PC-3 (cell line): Measurements from ENCODE around the gene MAB21L4. TPM values are rescaled to one million over a fixed set of nuclear protein-coding genes. Genes with fewer than 3 reads are reported as not detected.

ENCODE experiments used
- ATAC-seq: fragments of 200-7000 bp; cut with Tn5 transposase; 2 replicates; pipeline ENCODE4 v1.9.1; 2020; ENCODE audit warnings: mild to moderate bottlenecking, moderate library complexity
- Bru-seq: library from RNA; stranded (reverse); fragments of 400-500 nt; gene quantifications from one replicate; lab custom pipeline; 2021; lab: Mats Ljungman, UMichigan
- BruChase-seq, 2 experiments: library from RNA; stranded (reverse); fragments of 400-500 nt; gene quantifications; one replicate each; lab custom pipeline; 2021; lab: Mats Ljungman, UMichigan
- BruUV-seq: library from RNA; stranded (reverse); fragments of 400-500 nt; replicated peaks from 2 replicates; lab custom pipeline; 2021; lab: Mats Ljungman, UMichigan
- CTCF ChIA-PET: fragments of 300-600 bp; sonication (Branson Sonifier 250); formaldehyde crosslinking; loops from one replicate; lab custom pipeline; 2022; ENCODE audit warnings: antibody characterized with exemption; lab: Charles Lee
- POLR2A ChIA-PET: fragments of 300-600 bp; sonication (Branson Sonifier 250); formaldehyde crosslinking; loops from one replicate; lab custom pipeline; 2022; ENCODE audit warnings: antibody characterized with exemption; ENCODE audit not compliant: unreplicated experiment; lab: Charles Lee
- DNase-seq: peaks from one replicate; pipeline ENCODE4 v3.0.0-alpha.2; 2015
- H2AFZ ChIP-seq: fragments of 300-600 bp; sonication (generic); 2 replicates; pipeline ENCODE4 v1.6.0; 2016; ENCODE audit warnings: antibody characterized with exemption, low read length
- H3F3A ChIP-seq: fragments of 300-600 bp; sonication (generic); one replicate; pipeline ENCODE4 v1.6.0; 2017; ENCODE audit warnings: antibody characterized with exemption, low read length, control low read depth, mild to moderate bottlenecking; ENCODE audit not compliant: unreplicated experiment
- H3K27ac ChIP-seq: fragments of 300-600 bp; sonication (generic); 2 replicates; pipeline ENCODE4 v1.5.1; 2016; ENCODE audit warnings: mild to moderate bottlenecking, low read length
- H3K27me3 ChIP-seq: fragments of 300-600 bp; sonication (generic); 2 replicates; pipeline ENCODE4 v1.6.1; 2016; ENCODE audit warnings: low read length, mixed read lengths
- H3K36me3 ChIP-seq: fragments of 300-600 bp; sonication (generic); 2 replicates; pipeline ENCODE4 v1.6.1; 2016; ENCODE audit warnings: low read depth, mixed run types, low read length, mixed read lengths
- H3K4me1 ChIP-seq: fragments of 300-600 bp; sonication (generic); 2 replicates; pipeline ENCODE4 v1.5.1; 2016; ENCODE audit warnings: low read length; ENCODE audit not compliant: insufficient read depth
- H3K4me2 ChIP-seq: fragments of 300-600 bp; sonication (generic); 2 replicates; pipeline ENCODE4 v1.6.0; 2016; ENCODE audit warnings: low read length
- H3K4me3 ChIP-seq: fragments of 300-600 bp; sonication (generic); 2 replicates; pipeline ENCODE4 v1.5.1; 2016; ENCODE audit warnings: mild to moderate bottlenecking, low read length, mixed read lengths
- H3K79me2 ChIP-seq: fragments of 300-600 bp; sonication (generic); 2 replicates; pipeline ENCODE4 v1.6.1; 2017; ENCODE audit warnings: low read length, mixed read lengths
- H3K9ac ChIP-seq: fragments of 300-600 bp; sonication (generic); 2 replicates; pipeline ENCODE4 v1.6.0; 2016; ENCODE audit warnings: mild to moderate bottlenecking, low read length
- H3K9me2 ChIP-seq: fragments of 300-600 bp; sonication (generic); replicated peaks from 2 replicates; pipeline ENCODE4 v1.6.1; 2016; ENCODE audit warnings: mixed run types, low read length, mixed read lengths
- H3K9me3 ChIP-seq: fragments of 300-600 bp; sonication (generic); 2 replicates; pipeline ENCODE4 v1.6.1; 2016; ENCODE audit warnings: low read length, mixed read lengths
- H4K20me1 ChIP-seq: fragments of 300-600 bp; sonication (generic); 2 replicates; pipeline ENCODE4 v1.6.1; 2016; ENCODE audit warnings: low read length, mixed read lengths
- EZH2 ChIP-seq: fragments of 300-600 bp; sonication (generic); IDR thresholded peaks from one replicate; pipeline ENCODE4 v1.6.1; 2017; ENCODE audit warnings: antibody characterized with exemption, mild to moderate bottlenecking, low read length; ENCODE audit not compliant: unreplicated experiment
- EZH2phosphoT487 ChIP-seq: fragments of 300-600 bp; sonication (generic); IDR thresholded peaks from 2 replicates; pipeline ENCODE4 v1.6.1; 2018; ENCODE audit warnings: mild to moderate bottlenecking, antibody characterized with exemption, low read length, borderline replicate concordance
- intact Hi-C: fragments of 100-400 bp; cut with micrococcal nuclease; formaldehyde crosslinking; loops from 2 replicates; pipeline ENCODE4 v1.9.0; 2023
- long read RNA-seq: library from polyadenylated mRNA; unstranded; transcript quantifications from one replicate; pipeline ENCODE4 v2.0.0, GENCODE V29; 2021; ENCODE audit not compliant: unreplicated experiment
- total RNA-seq: library from RNA; depleted of rRNA; stranded (reverse); fragments of >200 nt; gene quantifications from 2 replicates; pipeline ENCODE4 v1.2.3, GENCODE V29; 2014; rRNA removed
- TF ChIP-seq, protein P1 (sequence below): fragments of 300-600 bp; sonication (generic); conservative IDR thresholded peaks from 2 replicates; pipeline ENCODE4 v1.5.1; 2017; ENCODE audit warnings: antibody characterized with exemption, low read depth, mild to moderate bottlenecking, low read length

Gene MAB21L4
- total RNA-seq: 0.12 and 1.0 TPM in 2 replicates
- Bru-seq, nascent RNA: not detected
- percentile 11 among the genes with signal in this experiment for BruChase-seq, experiment 1, labeled RNA remaining after a 6-hour chase
- percentile 7 among the genes with signal in this experiment for BruChase-seq, experiment 2, labeled RNA remaining after a 2-hour chase
- long read RNA-seq, partial matches to known transcripts: 0 of 1 reads
- long read RNA-seq, other reads (novel, unspliced or antisense): 1 of 1 reads

DNA sequence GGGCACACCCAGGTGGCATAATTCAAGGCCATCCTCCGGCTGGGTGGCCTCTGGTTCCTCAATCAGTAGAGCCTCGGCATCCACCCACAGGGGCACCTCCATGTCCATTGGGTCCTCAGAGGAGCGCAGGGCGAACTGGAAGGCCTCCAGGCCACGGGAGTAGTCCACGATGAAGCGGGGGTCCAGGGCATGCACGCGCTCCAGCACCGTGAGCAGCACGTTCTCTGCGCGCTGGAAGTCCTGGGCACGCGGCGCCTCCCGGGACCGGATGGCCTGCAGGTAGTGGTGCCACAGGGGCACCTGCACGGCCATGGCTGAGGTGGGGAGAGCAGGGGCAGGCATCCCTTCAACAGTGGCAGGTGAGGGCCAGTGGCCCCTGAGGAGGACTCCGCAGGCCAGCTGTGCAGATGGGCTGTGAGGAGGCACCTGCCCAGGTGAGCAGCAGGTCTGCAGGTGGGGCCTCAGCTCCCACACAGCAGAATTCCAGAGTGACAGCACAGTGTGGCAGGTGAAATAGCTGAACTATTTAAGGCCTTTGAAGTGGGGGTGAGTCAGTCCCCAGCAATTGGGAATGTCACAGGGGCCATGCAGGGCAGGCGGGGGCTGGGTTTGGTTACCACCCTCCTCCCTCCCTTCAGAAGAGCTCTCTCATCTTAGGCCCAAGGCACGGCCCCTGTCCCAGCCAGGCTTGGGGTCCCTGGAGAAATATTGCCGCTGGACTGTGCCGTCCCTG is at the start of gene MAB21L4:
TSS of gene MAB21L4 (minus strand) at position 501 of the 733 bp plus-strand sequence. CDS start at position 342, 159 bp downstream.
- ATAC-seq: peak; percentile 52
- no TSS peak for BruUV-seq
- TF ChIP-seq EZH2 (no peak), EZH2phosphoT487 (no peak)
- TF ChIP-seq, protein P1, sequence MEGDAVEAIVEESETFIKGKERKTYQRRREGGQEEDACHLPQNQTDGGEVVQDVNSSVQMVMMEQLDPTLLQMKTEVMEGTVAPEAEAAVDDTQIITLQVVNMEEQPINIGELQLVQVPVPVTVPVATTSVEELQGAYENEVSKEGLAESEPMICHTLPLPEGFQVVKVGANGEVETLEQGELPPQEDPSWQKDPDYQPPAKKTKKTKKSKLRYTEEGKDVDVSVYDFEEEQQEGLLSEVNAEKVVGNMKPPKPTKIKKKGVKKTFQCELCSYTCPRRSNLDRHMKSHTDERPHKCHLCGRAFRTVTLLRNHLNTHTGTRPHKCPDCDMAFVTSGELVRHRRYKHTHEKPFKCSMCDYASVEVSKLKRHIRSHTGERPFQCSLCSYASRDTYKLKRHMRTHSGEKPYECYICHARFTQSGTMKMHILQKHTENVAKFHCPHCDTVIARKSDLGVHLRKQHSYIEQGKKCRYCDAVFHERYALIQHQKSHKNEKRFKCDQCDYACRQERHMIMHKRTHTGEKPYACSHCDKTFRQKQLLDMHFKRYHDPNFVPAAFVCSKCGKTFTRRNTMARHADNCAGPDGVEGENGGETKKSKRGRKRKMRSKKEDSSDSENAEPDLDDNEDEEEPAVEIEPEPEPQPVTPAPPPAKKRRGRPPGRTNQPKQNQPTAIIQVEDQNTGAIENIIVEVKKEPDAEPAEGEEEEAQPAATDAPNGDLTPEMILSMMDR: no peak
- no peaks in the 10 kb centered on the region for H4K20me1 ChIP-seq
- ChIA-PET CTCF (no interaction called here), POLR2A (no interaction called here)
- no peaks in the 10 kb centered on the region for H3K36me3 ChIP-seq
- peak; percentile 72 for DNase-seq
- H3K27ac ChIP-seq: no peak within 1 kb of the TSS
- H3K4me1 ChIP-seq: peaks cover 20% of the 10 kb centered on the region
- H3K27me3 ChIP-seq: no peaks in the 10 kb centered on the region
- no peaks in the 10 kb centered on the region for H3K79me2 ChIP-seq
- no peak within 1 kb of the TSS for H3K9ac ChIP-seq
- no peaks in the 10 kb centered on the region for H3K9me3 ChIP-seq
- H3K4me2 ChIP-seq: 0 out of 2 replicates have a peak within 1 kb of the TSS, but pooled peaks have one; percentile 42
- no peaks in the 10 kb centered on the region for H3F3A ChIP-seq
- no peaks in the 10 kb centered on the region for H3K9me2 ChIP-seq
- no peak within 1 kb of the TSS for H3K4me3 ChIP-seq
- intact Hi-C loops: no loop called here
- H2AFZ ChIP-seq: no peak within 1 kb of the TSS

DNA sequence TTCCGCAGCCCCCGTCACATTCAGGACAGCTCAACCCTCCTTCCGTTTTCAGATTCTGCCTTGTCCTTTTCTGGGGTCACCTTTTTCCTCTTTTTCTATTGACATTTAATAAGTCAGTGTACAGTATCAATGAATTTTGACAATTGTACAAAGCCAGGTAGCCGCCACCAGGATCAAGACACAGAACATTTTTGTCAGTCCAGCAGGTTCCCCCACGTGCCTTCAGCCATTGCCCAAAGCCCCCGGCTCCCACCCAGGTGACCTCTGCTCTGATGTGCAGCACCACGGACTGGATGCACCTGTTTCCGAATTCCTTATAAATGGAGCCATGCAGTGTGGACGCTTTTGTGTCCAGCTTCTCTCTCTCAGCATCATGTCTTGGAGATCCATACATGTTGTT is 40.1 kb upstream of the MAB21L4 start:
- Histone ChIP-seq H3F3A (no peaks in the 10 kb centered on the region), H3K9ac (no peak overlapping the region), H3K4me2 (no peak overlapping the region), H3K79me2 (no peaks in the 10 kb centered on the region), H3K36me3 (no peaks in the 10 kb centered on the region), H3K4me3 (no peak overlapping the region), H3K27me3 (peaks cover 36% of the 10 kb centered on the region; the same call in 1 of the 2 replicates), H4K20me1 (no peaks in the 10 kb centered on the region), H2AFZ (no peak overlapping the region), H3K9me3 (peaks cover 12% of the 10 kb centered on the region), H3K4me1 (no peaks in the 10 kb centered on the region), H3K9me2 (no peaks in the 10 kb centered on the region), H3K27ac (no peak overlapping the region)
- intact Hi-C loops: no loop called here
- POLR2A ChIA-PET: no interaction called here
- TF ChIP-seq EZH2 (no peak), EZH2phosphoT487 (no peak)
- TF ChIP-seq, protein P1: no peak
- DNase-seq (no peak), ATAC-seq (no peak)
- CTCF ChIA-PET: no interaction called here
- no TSS peak for BruUV-seq
